SK-N-SH (cell line): ENCODE data around the gene STIM2. TPM values are rescaled to one million over a fixed set of nuclear protein-coding genes. Genes with fewer than 3 reads are reported as not detected.
"Not testable (repeated sequence)": the region's sequence is repeated elsewhere in the genome, so short reads cannot be mapped to it uniquely, and the experiment has no call there.

Experiments used
- CTCF ChIA-PET: fragments of 300-600, 350-600 bp; formaldehyde crosslinking; extraction: SDS; loops from one replicate; lab custom pipeline; 2021; lab: Yijun Ruan, JAX
- POLR2A ChIA-PET: fragments of 350-600 bp; sonication (Branson Sonifier 250); formaldehyde crosslinking; extraction: SDS; loops from one replicate; lab custom pipeline; 2020; ENCODE audit warnings: antibody characterized with exemption, inconsistent platforms; lab: Yijun Ruan, JAX
- DNase-seq: peaks from one replicate; pipeline ENCODE4 v3.0.0; 2012
- H2AFZ ChIP-seq: fragments of 200-600 bp; sonication (generic); 2 replicates; pipeline ENCODE4 v1.8.1; 2016; ENCODE audit warnings: antibody characterized with exemption, mild to moderate bottlenecking, low read depth
- H3F3A ChIP-seq: fragments of 200-600 bp; sonication (generic); replicated peaks from 2 replicates; pipeline ENCODE3; 2016; ENCODE audit warnings: antibody characterized with exemption, mild to moderate bottlenecking; ENCODE audit not compliant: insufficient read depth
- H3K27ac ChIP-seq, 2 experiments: fragments of 200-500 bp in 1 of 2; fragments of 200-600 bp in 1 of 2; sonication (Bioruptor generic) in 1 of 2; sonication (generic), shearing (Covaris generic) in 1 of 2; 2 replicates each; pipeline versions ENCODE4 v1.5.1 to v1.6.1; 2014 to 2016; ENCODE audit warnings: low read depth in 2 of 2, inconsistent platforms in 1 of 2, low read length in 1 of 2, mild to moderate bottlenecking in 1 of 2, mixed read lengths in 1 of 2
- H3K27me3 ChIP-seq: fragments of 200-600 bp; sonication (generic), shearing (Covaris generic); 2 replicates; pipeline ENCODE4 v1.6.1; 2016; ENCODE audit warnings: mixed run types; ENCODE audit not compliant: insufficient read depth
- H3K36me3 ChIP-seq, 2 experiments: fragments of 200-500 bp in 1 of 2; fragments of 200-600 bp in 1 of 2; sonication (Bioruptor generic) in 1 of 2; sonication (generic) in 1 of 2; replicated peaks in 1 of 2; 2 replicates each; pipeline versions ENCODE3 to v1.5.1; 2014 to 2016; ENCODE audit warnings: low read length in 1 of 2, mild to moderate bottlenecking in 1 of 2; ENCODE audit not compliant: insufficient read depth in 2 of 2, control insufficient read depth in 1 of 2
- H3K4me1 ChIP-seq, 2 experiments: fragments of 200-500 bp in 1 of 2; fragments of 200-600 bp in 1 of 2; sonication (Bioruptor generic) in 1 of 2; sonication (generic), shearing (Covaris generic) in 1 of 2; 2 replicates each; pipeline versions ENCODE4 v1.5.1 to v1.6.1; 2014 to 2016; ENCODE audit warnings: low read depth in 1 of 2, low read length in 1 of 2, mixed run types in 1 of 2; ENCODE audit not compliant: insufficient read depth in 2 of 2, control insufficient read depth in 1 of 2
- H3K4me2 ChIP-seq: fragments of 200-600 bp; sonication (generic), shearing (Covaris generic); 2 replicates; pipeline ENCODE4 v1.6.1; 2017; ENCODE audit warnings: mixed run types
- H3K4me3 ChIP-seq, 2 experiments: fragments of 200-500 bp in 1 of 2; fragments of 200-600 bp in 1 of 2; sonication (Bioruptor generic) in 1 of 2; sonication (generic), shearing (Covaris generic) in 1 of 2; 2 replicates each; pipeline versions ENCODE4 v1.5.1 to v1.8.1; 2014 to 2016; ENCODE audit warnings: low read depth in 2 of 2, inconsistent platforms in 1 of 2, low read length in 1 of 2, mild to moderate bottlenecking in 1 of 2, mixed read lengths in 1 of 2, moderate library complexity in 1 of 2
- H3K79me2 ChIP-seq: fragments of 200-600 bp; sonication (generic); 2 replicates; pipeline ENCODE4 v1.8.1; 2017; ENCODE audit warnings: mild to moderate bottlenecking; ENCODE audit not compliant: insufficient read depth
- H3K9ac ChIP-seq: fragments of 200-600 bp; sonication (generic); 2 replicates; pipeline ENCODE4 v1.6.1; 2017; ENCODE audit warnings: mixed run types
- H3K9me2 ChIP-seq: fragments of 200-600 bp; sonication (generic); 2 replicates; pipeline ENCODE4 v1.6.1; 2017; ENCODE audit warnings: mixed run types
- H3K9me3 ChIP-seq: fragments of 200-600 bp; sonication (generic); 2 replicates; pipeline ENCODE4 v1.6.1; 2017; ENCODE audit warnings: mixed run types, mild to moderate bottlenecking, moderate library complexity
- H4K20me1 ChIP-seq: fragments of 200-600 bp; sonication (generic); 2 replicates; pipeline ENCODE4 v1.6.1; 2017; ENCODE audit warnings: mild to moderate bottlenecking, mixed run types; ENCODE audit not compliant: insufficient read depth
- CHD2 ChIP-seq: fragments of 150-350 bp; IDR thresholded peaks from 2 replicates; pipeline ENCODE4 v1.6.1; 2018; ENCODE audit warnings: low read length; ENCODE audit not compliant: partially characterized antibody
- CTCF ChIP-seq: fragments of 200-600 bp; sonication (generic); IDR thresholded peaks from 2 replicates; pipeline ENCODE4 v1.6.1; 2017; ENCODE audit warnings: antibody characterized with exemption, mild to moderate bottlenecking, moderate library complexity
- EP300 ChIP-seq, 2 experiments: IDR thresholded peaks; 2 replicates each; pipeline versions ENCODE4 v1.4.0 to v1.6.1; 2012; ENCODE audit warnings: borderline replicate concordance in 1 of 2, low read depth in 1 of 2, low read length in 1 of 2
- EZH2phosphoT487 ChIP-seq: fragments of 200-600 bp; sonication (generic); IDR thresholded peaks from 2 replicates; pipeline ENCODE4 v1.6.1; 2017; ENCODE audit warnings: low read depth, mixed run types, mild to moderate bottlenecking, antibody characterized with exemption, moderate library complexity, borderline replicate concordance
- FOSL2 ChIP-seq: IDR thresholded peaks from 2 replicates; pipeline ENCODE4 v1.4.0; 2012; ENCODE audit warnings: low read depth, mild to moderate bottlenecking, moderate library complexity, borderline replicate concordance
- FOXJ3 ChIP-seq: sonication (generic); formaldehyde crosslinking; IDR thresholded peaks from 2 replicates; pipeline ENCODE4 v1.5.1; 2020; ENCODE audit warnings: mild to moderate bottlenecking, missing genetic modification reagents
- FOXM1 ChIP-seq: IDR thresholded peaks from 2 replicates; pipeline ENCODE4 v1.4.0; 2012; ENCODE audit warnings: low read depth, mild to moderate bottlenecking
- GATA2 ChIP-seq: sonication (generic); formaldehyde crosslinking; IDR thresholded peaks from 2 replicates; pipeline ENCODE4 v1.5.0; 2020; ENCODE audit warnings: mild to moderate bottlenecking, missing genetic modification reagents
- JUND ChIP-seq: IDR thresholded peaks from 2 replicates; pipeline ENCODE4 v1.4.0; 2012
- MAX ChIP-seq: IDR thresholded peaks from 2 replicates; pipeline ENCODE4 v1.4.0; 2012; ENCODE audit warnings: low read depth
- MEF2A ChIP-seq: IDR thresholded peaks from 2 replicates; pipeline ENCODE4 v1.4.0; 2012; ENCODE audit warnings: low read depth, borderline replicate concordance
- NFIC ChIP-seq: IDR thresholded peaks from 2 replicates; pipeline ENCODE4 v1.4.0; 2012; ENCODE audit warnings: borderline replicate concordance
- PBX3 ChIP-seq: IDR thresholded peaks from 2 replicates; pipeline ENCODE4; 2012
- POLR2AphosphoS5 ChIP-seq: IDR thresholded peaks from 2 replicates; pipeline ENCODE4 v1.6.1; 2012; ENCODE audit warnings: low read depth, low read length
- RXRA ChIP-seq: IDR thresholded peaks from 2 replicates; pipeline ENCODE4 v1.4.0; 2012; ENCODE audit warnings: low read depth, mild to moderate bottlenecking, borderline replicate concordance
- SMC3 ChIP-seq: IDR thresholded peaks from 2 replicates; pipeline ENCODE4 v1.6.1; 2012; ENCODE audit warnings: low read depth, low read length, improper control_type of control experiment
- TAF1 ChIP-seq: IDR thresholded peaks from 2 replicates; pipeline ENCODE4 v1.6.1; 2012; ENCODE audit warnings: low read depth, mild to moderate bottlenecking, low read length, moderate library complexity, borderline replicate concordance
- TCF12 ChIP-seq: IDR thresholded peaks from 2 replicates; pipeline ENCODE4 v1.4.0; 2012
- TEAD4 ChIP-seq: IDR thresholded peaks from 2 replicates; pipeline ENCODE4 v1.4.0; 2012; ENCODE audit warnings: mild to moderate bottlenecking, borderline replicate concordance; ENCODE audit not compliant: insufficient read depth
- YY1 ChIP-seq: IDR thresholded peaks from 2 replicates; pipeline ENCODE4 v1.4.0; 2012; ENCODE audit warnings: low read depth, mild to moderate bottlenecking
- WGBS: methylation state at CpG from one replicate; pipeline ENCODE4 v1.1.6; 2017; ENCODE audit warnings: low lambda C conversion rate; 5-methylcytosine and 5-hydroxymethylcytosine counted together
- polyA plus RNA-seq, 3 experiments: library from polyadenylated mRNA; depleted of rRNA; stranded (reverse); fragments of >200 nt; gene quantifications; 2 replicates each; pipeline ENCODE4 v1.2.3, GENCODE V29; 2012

The STIM2 gene
- polyA plus RNA-seq, 1 of the 3 experiments (the other 2 are of a cell fraction): 14.7 TPM

- H3K4me1 ChIP-seq, H3K36me3 ChIP-seq, DNase-seq, H3K9me3 ChIP-seq, H3K4me2 ChIP-seq, H3K9ac ChIP-seq, H4K20me1 ChIP-seq, H3K27me3 ChIP-seq, POLR2A ChIA-PET, H3K27ac ChIP-seq, H3K79me2 ChIP-seq, H3K9me2 ChIP-seq, H3K4me3 ChIP-seq, H3F3A ChIP-seq, CTCF ChIA-PET, H2AFZ ChIP-seq: not testable (repeated sequence)
- WGBS: 49% methylated on average over 6 of the region's 6 CpGs
Measured at GRCh38 chr4:26822974-26823373, 37.7 kb upstream of the STIM2 start.

GRCh38 chr4:26823583-26823982 lies 37.1 kb upstream of the STIM2 start:
- ChIA-PET POLR2A (no interaction called here), CTCF (no interaction called here)
- Histone ChIP-seq H2AFZ (no peak overlapping the region), H3K36me3 (no peaks in the 10 kb centered on the region), H3K79me2 (no peaks in the 10 kb centered on the region), H4K20me1 (no peaks in the 10 kb centered on the region), H3K4me1 (no peaks in the 10 kb centered on the region; a peak in 1 of 4 replicates), H3K9me3 (no peaks in the 10 kb centered on the region), H3K4me2 (no peak overlapping the region)
- WGBS: 87% methylated on average over 3 of the region's 3 CpGs
- no peak for TF ChIP-seq TEAD4
- TF ChIP-seq CTCF: no peak
- no peak for TF ChIP-seq TAF1
- TF ChIP-seq YY1: no peak
- TF ChIP-seq SMC3: no peak
- TF ChIP-seq GATA2 (CRISPR knock-in tag): no peak
- no peak for TF ChIP-seq FOXJ3 (CRISPR knock-in tag)
- no peak for TF ChIP-seq CHD2
- no peak for TF ChIP-seq NFIC
- TF ChIP-seq RXRA: no peak
- no peak for TF ChIP-seq TCF12
- TF ChIP-seq MAX: no peak
- TF ChIP-seq, all 33 proteins: peak for 0
- no peak for DNase-seq
- Histone ChIP-seq H3K27ac (no peak overlapping the region), H3K9ac (no peak overlapping the region), H3K9me2 (no peaks in the 10 kb centered on the region), H3K27me3 (no peaks in the 10 kb centered on the region), H3F3A (no peaks in the 10 kb centered on the region), H3K4me3 (no peak overlapping the region)

GRCh38 chr4:26824667-26825066 lies 36.0 kb upstream of the STIM2 start:
- no peaks in the 10 kb centered on the region; a peak in 1 of 4 replicates for H3K4me1 ChIP-seq
- no peaks in the 10 kb centered on the region for H3K36me3 ChIP-seq
- H3K9ac ChIP-seq: no peak overlapping the region
- H4K20me1 ChIP-seq: no peaks in the 10 kb centered on the region
- WGBS: 84% methylated on average over 2 of the region's 2 CpGs
- H3F3A ChIP-seq: no peaks in the 10 kb centered on the region
- H3K27ac ChIP-seq: no peak overlapping the region
- H3K79me2 ChIP-seq: no peaks in the 10 kb centered on the region
- ChIA-PET CTCF (no interaction called here), POLR2A (no interaction called here)
- H3K9me2 ChIP-seq: no peaks in the 10 kb centered on the region
- DNase-seq: no peak
- H3K4me2 ChIP-seq: no peak overlapping the region
- no peak overlapping the region for H2AFZ ChIP-seq
- no peak overlapping the region for H3K4me3 ChIP-seq
- H3K9me3 ChIP-seq: no peaks in the 10 kb centered on the region
- H3K27me3 ChIP-seq: no peaks in the 10 kb centered on the region
- TF ChIP-seq JUND (no peak), FOSL2 (no peak), MEF2A (no peak), YY1 (no peak), EZH2phosphoT487 (no peak), PBX3 (no peak), GATA2 (CRISPR knock-in tag) (no peak), SMC3 (no peak), POLR2AphosphoS5 (no peak), EP300 (IDR thresholded peaks at IDR 0.05; ENCODE audit: borderline replicate concordance in 1 of 2, low read depth in 1 of 2, low read length in 1 of 2) (no peak), FOXM1 (no peak)
